GM20000 (cell line): ENCODE measurements around the gene NFIC.
"Not testable (repeated sequence)": the region's sequence is repeated elsewhere in the genome, so short reads cannot be mapped to it uniquely, and the experiment has no call there.

Experiments
- DNase-seq: peaks from one replicate; pipeline ENCODE4 v3.0.0; 2012; ENCODE audit warnings: low spot score
- CTCF ChIP-seq: IDR thresholded peaks from 2 replicates; pipeline ENCODE4 v1.5.1; 2012; ENCODE audit warnings: mild to moderate bottlenecking, control low read depth; ENCODE audit errors: extremely low read depth, missing control alignments

NFIC gene

DNA sequence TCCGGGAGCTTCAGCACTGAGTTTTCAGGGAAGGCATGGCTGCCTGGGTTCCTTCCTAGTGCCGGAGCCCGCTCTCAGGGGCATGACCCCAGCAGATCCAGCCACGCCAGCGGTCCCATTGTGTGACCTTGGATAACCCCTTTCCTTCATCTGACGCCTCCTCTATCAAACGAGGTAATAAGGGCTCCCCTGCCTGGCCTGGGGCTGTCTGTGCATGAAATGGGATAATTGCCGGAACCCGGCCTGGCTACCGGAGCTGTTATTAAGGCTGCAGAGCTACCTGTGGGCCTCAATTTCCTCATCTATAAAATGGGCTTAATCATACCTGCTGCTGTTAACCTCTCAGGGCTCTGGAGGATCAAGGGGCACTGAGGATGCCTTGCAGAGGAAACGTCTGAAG is 18.3 kb upstream of the NFIC start:
- no peak for TF ChIP-seq CTCF
- no peak for DNase-seq

DNA sequence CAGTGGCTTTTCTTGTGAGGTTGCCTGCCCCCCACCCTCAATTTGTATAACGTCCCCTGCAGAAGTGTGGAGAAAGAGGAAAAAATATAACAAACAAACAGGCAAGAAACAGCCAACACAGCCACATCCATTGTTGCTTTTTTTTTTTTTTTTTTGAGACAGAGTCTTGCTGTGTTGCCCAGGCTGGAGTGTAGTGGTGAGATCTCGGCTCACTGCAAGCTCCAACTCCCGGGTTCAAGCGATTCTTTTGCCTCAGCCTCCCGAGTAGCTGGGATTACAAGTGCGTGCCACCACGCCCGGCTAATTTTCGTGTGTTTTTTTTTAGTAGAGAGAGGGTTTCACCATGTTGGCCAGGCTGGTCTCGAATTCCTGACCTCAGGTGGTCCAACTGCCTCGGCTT is 17.9 kb upstream of the NFIC start:
- DNase-seq: not testable (repeated sequence)

DNA sequence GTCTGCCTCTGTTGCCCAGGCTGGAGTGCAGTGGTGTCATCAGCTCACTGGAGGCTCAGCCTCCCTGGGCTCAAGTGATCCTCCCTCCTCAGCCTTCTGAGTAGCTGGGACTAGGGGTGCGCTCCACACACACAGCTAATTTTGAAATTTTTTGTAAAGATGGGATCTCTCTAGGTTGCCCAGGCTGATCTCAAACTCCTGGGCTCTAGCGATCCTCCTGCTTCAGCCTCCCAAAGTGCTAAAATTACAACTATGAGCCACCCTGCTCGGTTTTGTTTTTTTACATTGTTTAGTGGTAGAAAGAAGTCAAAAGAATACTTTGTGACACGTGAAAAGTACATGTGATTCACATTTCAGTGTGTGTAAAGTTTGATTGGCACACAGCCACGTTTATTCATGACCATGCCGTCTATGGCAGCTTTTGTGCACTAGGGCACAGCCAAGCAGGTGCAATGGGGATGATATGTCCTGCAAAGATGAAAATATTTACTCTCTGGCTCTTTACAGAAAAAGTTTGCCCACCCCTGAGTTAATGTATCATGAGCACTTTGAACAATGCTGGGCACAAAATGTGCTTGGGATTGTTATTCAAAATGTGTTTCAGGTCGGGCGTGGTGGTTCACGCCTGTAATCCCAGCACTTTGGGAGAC is 16.2 kb upstream of the NFIC start:
- no peak for TF ChIP-seq CTCF
- no peak for DNase-seq

GRCh38 chr19:3351702-3352447 is 14.5 kb upstream of the NFIC start:
- no peak for TF ChIP-seq CTCF
- no peak for DNase-seq

DNA sequence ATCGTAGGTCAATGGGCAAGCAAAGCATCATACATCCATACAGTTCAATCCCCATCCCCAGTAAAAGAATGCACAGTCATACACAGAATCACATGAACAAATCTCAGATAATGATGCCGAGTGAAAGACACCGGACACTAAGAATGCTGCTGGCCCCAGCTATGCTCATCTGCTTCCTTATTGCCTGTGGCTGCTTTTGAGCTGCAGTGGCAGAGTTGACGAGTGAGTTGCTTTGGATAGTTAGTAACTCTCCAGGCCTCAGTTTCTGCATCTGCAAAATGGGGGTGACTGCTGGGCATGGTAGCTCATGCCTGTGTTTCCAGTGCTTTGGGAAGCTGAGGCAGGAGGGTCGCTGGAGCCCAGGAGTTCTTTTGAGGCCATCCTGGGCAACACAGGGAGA is 12.9 kb upstream of the NFIC start:
- TF ChIP-seq CTCF: no peak
- DNase-seq: no peak

DNA sequence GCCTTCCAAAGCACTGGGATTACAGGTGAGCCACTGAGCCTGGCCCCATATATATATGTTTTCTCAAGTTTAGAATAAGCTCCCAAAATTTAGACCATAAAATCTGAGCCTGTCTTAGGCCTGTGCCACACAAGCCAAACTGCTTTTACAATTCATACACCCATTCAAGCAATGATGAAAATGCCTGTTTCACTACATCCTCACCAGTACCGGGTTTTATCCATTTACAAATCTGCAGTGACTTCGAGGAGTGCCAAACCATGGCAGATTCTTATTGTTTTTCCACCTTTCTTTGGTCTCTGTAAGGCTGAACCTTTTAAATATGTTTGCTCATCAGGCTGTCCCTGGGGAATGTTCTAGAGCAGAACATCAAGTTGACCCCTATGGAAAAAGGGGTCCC is 9.6 kb upstream of the NFIC start:
- no peak for DNase-seq
- no peak for TF ChIP-seq CTCF

DNA sequence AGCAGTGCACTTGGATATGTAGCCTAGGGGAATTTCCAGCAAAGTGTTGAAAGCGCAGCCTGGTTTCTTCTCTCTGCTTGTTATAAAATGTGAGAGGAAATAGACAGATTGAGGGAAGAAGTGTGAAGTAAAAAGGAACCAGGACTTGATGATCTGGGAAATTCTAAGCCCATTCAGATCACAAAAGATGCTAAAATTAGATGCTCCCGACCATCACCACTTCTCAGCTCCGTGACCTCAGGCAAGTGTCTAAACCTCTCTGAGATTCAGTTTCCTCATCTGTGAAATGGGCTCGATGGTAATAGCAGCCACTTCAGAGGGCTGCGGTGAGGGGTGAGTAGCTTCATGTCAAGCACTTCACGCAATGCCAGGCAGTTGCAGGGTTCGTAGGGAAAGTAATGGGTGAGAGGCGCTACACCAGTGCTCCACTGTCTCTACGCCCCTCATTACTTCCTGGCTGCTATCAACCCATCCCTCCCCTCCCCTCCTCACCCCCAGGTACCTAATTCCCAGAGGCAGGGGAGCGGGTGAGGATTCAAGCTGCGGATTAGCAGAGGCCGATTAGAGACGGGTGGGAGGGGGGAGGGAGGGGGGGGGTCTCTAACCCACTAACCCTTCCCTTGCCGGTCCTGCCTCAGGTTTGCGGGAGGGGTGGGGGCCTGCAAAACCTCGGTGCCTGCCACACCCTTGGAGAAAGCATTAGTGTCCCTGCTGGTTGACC is 9.0 kb upstream of the NFIC start:
- TF ChIP-seq CTCF: no peak
- no peak for DNase-seq
